ENCODE results near the gene GCN1. TPM values are rescaled to one million over a fixed set of nuclear protein-coding genes. Genes with fewer than 3 reads are reported as not detected.

The GCN1 gene
- total RNA-seq, 6 experiments from 2014 or later, result 29.9 to 62.8 (median 39.4) TPM

DNA sequence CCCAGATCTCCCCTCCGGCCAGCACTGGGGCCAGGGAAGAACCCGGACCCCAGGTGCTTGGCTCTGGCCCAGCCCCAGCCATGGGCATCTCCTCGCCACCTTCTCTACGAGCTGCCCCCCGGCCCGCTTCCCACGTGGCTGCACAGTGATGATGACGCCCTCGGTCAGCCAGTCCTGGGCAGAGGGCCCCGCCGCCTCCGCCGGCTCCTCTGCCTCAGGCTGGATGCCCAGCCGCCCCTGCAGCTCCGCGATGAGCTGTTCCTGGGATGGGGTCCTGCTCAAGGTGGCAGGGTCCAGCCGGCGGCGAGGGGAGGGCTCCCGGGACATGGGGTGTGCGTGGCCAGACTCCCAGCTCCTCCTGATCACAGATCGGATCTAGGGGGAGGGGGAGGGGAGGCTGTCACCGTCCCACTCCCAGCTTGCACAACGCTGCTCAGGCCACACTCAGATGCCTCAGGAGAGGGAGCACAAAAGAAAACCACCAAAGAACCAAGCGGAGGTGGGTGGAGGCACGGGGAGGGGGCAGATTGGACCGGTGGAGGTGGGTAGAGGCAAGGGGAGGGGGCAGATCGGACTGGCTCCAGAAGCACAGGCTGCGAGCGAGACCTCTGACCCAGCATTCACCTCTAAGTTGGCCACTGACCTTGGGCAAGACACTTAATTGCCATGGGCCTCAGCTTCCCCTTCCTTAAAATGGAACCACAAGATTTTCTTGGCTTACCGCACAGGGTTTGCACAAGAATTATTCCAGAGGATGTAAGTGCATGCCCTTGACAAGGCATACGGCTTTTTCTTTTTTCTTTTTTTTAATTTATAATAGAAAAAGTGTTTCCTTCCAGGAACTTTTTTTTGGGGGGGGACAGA is 22.5 kb upstream of the GCN1 start:
- DNase-seq (no peak), ATAC-seq (no peak)
- H3K9me3 ChIP-seq, result no peaks in the 10 kb centered on the region
- 83% methylated on average over 14 of the region's 32 CpGs for WGBS (ENCODE audit: insufficient coverage, low coverage, low lambda C conversion rate, missing lambda C conversion rate)
- H3K27ac ChIP-seq, result no peak overlapping the region
- intact Hi-C loops (cut with DNase I), result no loop called here
- no peaks in the 10 kb centered on the region for H3K27me3 ChIP-seq
- no peaks in the 10 kb centered on the region for H3K4me1 ChIP-seq
- peaks cover 2 to 46% (median 21%) of the 10 kb centered on the region in 4 donors for H3K36me3 ChIP-seq
- no peak for TF ChIP-seq POLR2A (IDR thresholded peaks at IDR 0.05)
- TF ChIP-seq, protein P1, sequence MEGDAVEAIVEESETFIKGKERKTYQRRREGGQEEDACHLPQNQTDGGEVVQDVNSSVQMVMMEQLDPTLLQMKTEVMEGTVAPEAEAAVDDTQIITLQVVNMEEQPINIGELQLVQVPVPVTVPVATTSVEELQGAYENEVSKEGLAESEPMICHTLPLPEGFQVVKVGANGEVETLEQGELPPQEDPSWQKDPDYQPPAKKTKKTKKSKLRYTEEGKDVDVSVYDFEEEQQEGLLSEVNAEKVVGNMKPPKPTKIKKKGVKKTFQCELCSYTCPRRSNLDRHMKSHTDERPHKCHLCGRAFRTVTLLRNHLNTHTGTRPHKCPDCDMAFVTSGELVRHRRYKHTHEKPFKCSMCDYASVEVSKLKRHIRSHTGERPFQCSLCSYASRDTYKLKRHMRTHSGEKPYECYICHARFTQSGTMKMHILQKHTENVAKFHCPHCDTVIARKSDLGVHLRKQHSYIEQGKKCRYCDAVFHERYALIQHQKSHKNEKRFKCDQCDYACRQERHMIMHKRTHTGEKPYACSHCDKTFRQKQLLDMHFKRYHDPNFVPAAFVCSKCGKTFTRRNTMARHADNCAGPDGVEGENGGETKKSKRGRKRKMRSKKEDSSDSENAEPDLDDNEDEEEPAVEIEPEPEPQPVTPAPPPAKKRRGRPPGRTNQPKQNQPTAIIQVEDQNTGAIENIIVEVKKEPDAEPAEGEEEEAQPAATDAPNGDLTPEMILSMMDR (IDR thresholded peaks at IDR 0.05), result no peak
- no peak overlapping the region for H3K4me3 ChIP-seq

DNA sequence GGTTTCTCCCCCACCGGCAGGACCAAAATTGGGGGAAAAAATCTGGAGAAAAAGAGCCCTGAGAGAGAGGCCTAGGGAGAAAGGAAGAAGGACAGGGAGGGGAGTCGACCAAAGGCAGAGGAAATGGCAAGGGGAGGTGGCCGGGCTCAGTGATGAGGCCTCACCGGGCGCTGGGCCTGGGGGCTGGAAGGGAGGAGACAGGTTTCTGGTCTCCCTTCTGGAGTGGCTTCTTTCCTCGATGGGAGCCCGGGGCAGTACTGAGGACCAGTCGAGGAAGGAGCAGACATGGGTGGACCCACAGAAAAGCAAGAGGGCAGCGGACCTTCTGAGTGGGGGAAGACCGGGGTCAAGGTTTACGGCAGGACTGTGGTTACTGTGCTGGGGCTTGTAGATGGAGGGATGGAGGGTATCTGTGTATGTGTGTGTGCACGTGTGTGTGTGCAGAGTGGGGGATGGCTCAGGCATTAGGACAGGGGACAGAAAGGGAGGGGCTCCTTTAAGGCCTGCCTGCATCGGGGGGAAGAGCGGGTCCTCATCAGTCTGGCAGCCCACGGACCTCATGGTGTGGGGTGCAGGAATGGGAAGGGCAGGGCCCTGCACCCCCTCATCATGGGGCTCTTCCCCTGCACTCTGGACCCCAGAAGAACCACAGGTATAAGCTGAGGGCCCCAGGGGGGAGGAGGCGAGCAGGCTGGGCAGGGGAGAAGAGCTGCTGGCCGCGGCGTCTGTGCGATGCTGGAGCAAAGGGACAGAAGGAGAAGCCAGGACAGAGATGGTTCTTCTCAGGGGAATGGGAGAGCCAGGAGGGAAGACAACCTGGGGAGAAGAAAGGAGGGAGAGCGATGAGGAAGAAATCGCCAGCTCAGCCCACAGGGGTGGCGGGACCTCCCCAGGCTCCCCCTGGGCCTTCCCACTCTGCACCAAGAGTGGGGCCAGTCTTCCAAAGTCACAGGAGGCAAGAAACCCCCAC is 21.5 kb upstream of the GCN1 start:
- Histone ChIP-seq H3K27ac (no peak overlapping the region), H3K36me3 (peaks cover 4 to 52% (median 21%) of the 10 kb centered on the region in 4 donors), H3K4me1 (no peaks in the 10 kb centered on the region), H3K4me3 (no peak overlapping the region), H3K27me3 (no peaks in the 10 kb centered on the region), H3K9me3 (no peaks in the 10 kb centered on the region)
- DNase-seq (no peak), ATAC-seq (no peak)
- intact Hi-C loops (cut with DNase I), result no loop called here
- TF ChIP-seq, protein P1 (IDR thresholded peaks at IDR 0.05), result no peak
- TF ChIP-seq POLR2A (IDR thresholded peaks at IDR 0.05), result no peak
- 84% methylated on average over 16 of the region's 23 CpGs for WGBS (ENCODE audit: insufficient coverage, low coverage, low lambda C conversion rate, missing lambda C conversion rate)

DNA sequence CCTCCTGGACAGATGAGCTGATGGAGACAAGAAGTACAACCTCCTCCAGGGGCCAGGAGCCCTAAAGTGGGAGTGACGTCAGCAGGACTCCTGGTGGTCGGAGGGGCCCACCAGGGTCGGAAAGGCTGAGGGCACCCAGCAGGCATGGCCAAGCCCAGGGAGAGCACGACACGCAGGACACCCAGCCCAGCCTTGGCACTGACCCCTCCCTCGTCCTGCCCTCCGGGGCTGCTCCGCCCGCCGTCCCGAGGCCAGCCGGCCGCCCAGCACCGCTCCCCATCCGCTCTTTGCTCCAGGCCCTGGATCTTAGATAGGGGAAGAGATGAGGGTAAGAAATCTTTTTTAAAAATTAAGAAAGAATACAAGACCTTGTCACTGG is 20.8 kb upstream of the GCN1 start:
- TF ChIP-seq, protein P1 (IDR thresholded peaks at IDR 0.05), result no peak
- no peak for TF ChIP-seq POLR2A (IDR thresholded peaks at IDR 0.05)
- ATAC-seq (no peak), DNase-seq (no peak)
- Histone ChIP-seq H3K27ac (no peak overlapping the region), H3K4me1 (no peaks in the 10 kb centered on the region), H3K9me3 (no peaks in the 10 kb centered on the region), H3K27me3 (no peaks in the 10 kb centered on the region), H3K36me3 (peaks cover 4 to 55% (median 21%) of the 10 kb centered on the region in 4 donors), H3K4me3 (no peak overlapping the region)
- intact Hi-C loops (cut with DNase I), result no loop called here
- 86% methylated on average over 13 of the region's 15 CpGs for WGBS (ENCODE audit: insufficient coverage, low coverage, low lambda C conversion rate, missing lambda C conversion rate)

DNA sequence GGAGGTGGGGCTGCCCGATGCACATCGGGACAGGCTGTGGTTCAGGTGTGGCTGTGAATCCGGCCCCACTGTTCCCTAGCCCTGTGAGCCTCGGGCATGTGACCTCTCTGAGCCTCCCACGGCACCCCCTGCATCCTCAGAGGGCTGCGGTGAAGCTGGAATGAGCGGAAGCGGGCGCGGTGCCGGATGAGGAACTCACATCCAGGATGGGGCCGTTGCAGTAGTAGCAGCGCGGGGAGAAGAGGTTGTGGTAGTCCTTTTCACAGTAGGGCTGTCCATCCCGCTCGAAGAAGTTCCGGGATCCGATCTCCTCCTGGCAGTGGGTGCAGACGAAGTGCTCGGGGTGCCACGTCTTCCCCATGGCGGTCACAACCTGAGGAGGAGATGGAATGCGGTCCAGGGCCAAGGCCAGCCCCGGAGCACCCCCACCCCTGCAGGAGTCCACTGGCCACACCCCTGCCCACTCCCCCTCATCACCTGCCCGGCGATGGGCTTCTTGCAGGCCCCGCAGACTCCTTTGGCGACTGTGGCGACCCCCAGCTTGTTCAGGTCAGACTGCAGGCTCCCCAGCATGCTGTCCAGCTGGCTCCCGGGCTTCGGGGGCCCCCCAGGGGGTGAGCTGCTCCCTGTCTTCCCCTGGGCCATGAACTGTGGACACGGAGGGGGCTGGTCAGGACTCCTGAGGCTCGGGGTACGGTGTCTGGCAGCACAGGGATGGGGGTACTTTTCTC is 20.3 kb upstream of the GCN1 start:
- no peaks in the 10 kb centered on the region for H3K4me1 ChIP-seq
- ATAC-seq (no peak), DNase-seq (no peak)
- H3K9me3 ChIP-seq, result no peaks in the 10 kb centered on the region
- peaks cover 4 to 53% (median 21%) of the 10 kb centered on the region in 4 donors for H3K36me3 ChIP-seq
- no peak overlapping the region for H3K27ac ChIP-seq
- H3K4me3 ChIP-seq, result no peak overlapping the region
- no peak for TF ChIP-seq POLR2A (IDR thresholded peaks at IDR 0.05)
- TF ChIP-seq, protein P1 (IDR thresholded peaks at IDR 0.05), result no peak
- H3K27me3 ChIP-seq, result no peaks in the 10 kb centered on the region
- WGBS (ENCODE audit: insufficient coverage, low coverage, low lambda C conversion rate, missing lambda C conversion rate), result 75% methylated on average over 7 of the region's 34 CpGs
- intact Hi-C loops (cut with DNase I), result no loop called here
